Neuronal stem cell (in vitro differentiated cells): ENCODE data around the gene ZMIZ1.

Source experiments
- DNase-seq: peaks from one replicate; pipeline ENCODE4 v3.0.0-alpha.2; 2013; ENCODE audit warnings: low spot score
- H2AFZ ChIP-seq: one replicate; pipeline ENCODE4 v1.6.1; 2013; ENCODE audit warnings: mild to moderate bottlenecking, low read length, inconsistent platforms
- H2AK5ac ChIP-seq: 2 replicates; pipeline ENCODE4 v1.6.1; 2013; ENCODE audit warnings: low read depth, mild to moderate bottlenecking, inconsistent platforms, low read length, moderate library complexity, mixed read lengths
- H2BK120ac ChIP-seq: 2 replicates; pipeline ENCODE4 v1.6.1; 2013; ENCODE audit warnings: low read depth, mild to moderate bottlenecking, inconsistent platforms, low read length, moderate library complexity, mixed read lengths
- H2BK12ac ChIP-seq: one replicate; pipeline ENCODE4 v1.6.1; 2013; ENCODE audit warnings: low read length, inconsistent platforms
- H2BK15ac ChIP-seq: 2 replicates; pipeline ENCODE4 v1.6.1; 2013; ENCODE audit warnings: mild to moderate bottlenecking, low read length, inconsistent platforms, mixed read lengths
- H2BK5ac ChIP-seq: one replicate; pipeline ENCODE4 v1.6.1; 2013; ENCODE audit warnings: inconsistent platforms, mild to moderate bottlenecking, low read length, moderate library complexity
- H3K14ac ChIP-seq: one replicate; pipeline ENCODE4 v1.6.1; 2013; ENCODE audit warnings: low read length, inconsistent platforms
- H3K18ac ChIP-seq: 2 replicates; pipeline ENCODE4 v1.6.1; 2013; ENCODE audit warnings: low read length, inconsistent platforms
- H3K23ac ChIP-seq: 2 replicates; pipeline ENCODE4 v1.6.1; 2013; ENCODE audit warnings: low read depth, mild to moderate bottlenecking, mixed read lengths, low read length, inconsistent platforms; ENCODE audit not compliant: poor library complexity
- H3K27ac ChIP-seq: replicated peaks from 3 replicates; pipeline ENCODE4 v1.5.1; 2013; ENCODE audit warnings: low read length, inconsistent platforms
- H3K27me3 ChIP-seq, 3 experiments: 2 replicates each; pipeline ENCODE4 v1.6.1; 2013; ENCODE audit warnings: low read length in 3 of 3, mild to moderate bottlenecking in 2 of 3, inconsistent platforms in 1 of 3, low read depth in 1 of 3, mixed read lengths in 1 of 3, moderate library complexity in 1 of 3; ENCODE audit not compliant: control insufficient read depth in 3 of 3, insufficient read depth in 3 of 3
- H3K36me3 ChIP-seq, 2 donors: replicated peaks in 1 of 2; 2 replicates each; pipeline ENCODE4 v1.6.1; 2013; ENCODE audit warnings: low read length in 2 of 2; ENCODE audit not compliant: control insufficient read depth in 2 of 2, insufficient read depth in 2 of 2
- H3K4ac ChIP-seq: 2 replicates; pipeline ENCODE4 v1.6.1; 2013; ENCODE audit warnings: inconsistent platforms, mild to moderate bottlenecking, low read length, moderate library complexity
- H3K4me1 ChIP-seq, 2 donors: 1 replicate in 1 of 2; 2 replicates in 1 of 2; pipeline ENCODE4 v1.6.1; 2013; ENCODE audit warnings: low read length in 2 of 2, low read depth in 1 of 2; ENCODE audit not compliant: control insufficient read depth in 2 of 2, insufficient read depth in 1 of 2
- H3K4me2 ChIP-seq: one replicate; pipeline ENCODE4 v1.6.1; 2013; ENCODE audit warnings: mild to moderate bottlenecking, low read length, inconsistent platforms; ENCODE audit not compliant: insufficient read depth, poor library complexity, severe bottlenecking
- H3K4me3 ChIP-seq, 2 donors: 2 replicates each; pipeline ENCODE4 v1.5.1; 2013; ENCODE audit warnings: low read length in 2 of 2, mild to moderate bottlenecking in 2 of 2, inconsistent platforms in 1 of 2, moderate library complexity in 1 of 2
- H3K79me1 ChIP-seq: one replicate; pipeline ENCODE4 v1.6.1; 2013; ENCODE audit warnings: low read depth, mild to moderate bottlenecking, inconsistent platforms, low read length, moderate library complexity
- H3K9ac ChIP-seq: one replicate; pipeline ENCODE4 v1.6.1; 2013; ENCODE audit warnings: mild to moderate bottlenecking, low read depth, low read length, inconsistent platforms; ENCODE audit not compliant: poor library complexity
- H3K9me3 ChIP-seq, 2 donors: replicated peaks in 1 of 2; 2 replicates each; pipeline versions ENCODE3 to v1.6.1; 2013; ENCODE audit warnings: low read length in 2 of 2, mild to moderate bottlenecking in 2 of 2, inconsistent platforms in 1 of 2, low read depth in 1 of 2, mixed read lengths in 1 of 2, moderate library complexity in 1 of 2; ENCODE audit not compliant: control insufficient read depth in 2 of 2, insufficient read depth in 1 of 2
- H4K8ac ChIP-seq: one replicate; pipeline ENCODE4 v1.6.1; 2013; ENCODE audit warnings: low read depth, mild to moderate bottlenecking, inconsistent platforms, low read length, moderate library complexity
- H4K91ac ChIP-seq: one replicate; pipeline ENCODE4 v1.6.1; 2013; ENCODE audit warnings: low read length, low read depth, mild to moderate bottlenecking, inconsistent platforms; ENCODE audit not compliant: poor library complexity
- WGBS, 2 donors: extraction: QIAGEN DNeasy Blood & Tissue Kit; methylation state at CpG; one replicate each; pipeline ENCODE4 v1.1.7; 2013; ENCODE audit warnings: missing lambda C conversion rate in 2 of 2, mixed read lengths in 1 of 2; ENCODE audit not compliant: insufficient read length in 2 of 2, insufficient replicate concordance in 1 of 2; ENCODE audit errors: extremely low coverage in 2 of 2; 5-methylcytosine and 5-hydroxymethylcytosine counted together

Gene ZMIZ1

DNA sequence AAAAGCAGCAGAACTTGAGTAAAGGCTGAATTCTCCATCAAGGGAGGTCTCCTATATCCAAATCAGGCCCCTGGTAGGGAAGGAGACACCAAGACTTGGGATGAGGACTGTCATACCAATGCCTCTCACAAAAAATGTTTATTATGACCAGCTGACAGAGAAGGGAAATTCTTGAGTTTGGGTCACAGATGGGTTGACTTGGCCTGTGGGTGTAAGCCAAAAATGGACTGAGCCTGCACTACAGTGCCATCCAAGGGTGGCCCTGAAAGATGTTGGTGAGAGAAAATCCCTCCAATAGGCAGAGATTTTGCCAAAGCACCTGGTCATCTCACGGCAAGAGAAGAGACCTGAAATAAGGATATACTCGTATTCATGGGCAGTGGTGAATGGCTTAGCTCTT is 251.6 kb downstream of the ZMIZ1 start:
- Histone ChIP-seq H2AFZ (no peak overlapping the region), H3K14ac (no peak overlapping the region), H3K27me3 (no peaks in the 10 kb centered on the region), H2BK15ac (no peak overlapping the region), H2BK120ac (no peak overlapping the region), H3K4ac (no peak overlapping the region), H2BK12ac (no peak overlapping the region), H3K23ac (no peak overlapping the region), H3K4me1 (peaks cover 18 to 21% of the 10 kb centered on the region in 2 donors), H3K27ac (no peak overlapping the region), H3K79me1 (no peaks in the 10 kb centered on the region), H4K8ac (no peak overlapping the region), H3K9ac (no peak overlapping the region), H3K9me3 (peaks cover 0 to 3% of the 10 kb centered on the region in 2 donors), H2BK5ac (no peak overlapping the region), H4K91ac (no peak overlapping the region), H3K4me2 (no peak overlapping the region), H2AK5ac (no peak overlapping the region), H3K18ac (no peak overlapping the region), H3K4me3 (no peak overlapping the region), H3K36me3 (peaks cover under 1 to 9% of the 10 kb centered on the region in 2 donors)
- DNase-seq: no peak
- no CpG with 5 or more reads among the region's 2 CpGs for WGBS, 2 donors

DNA sequence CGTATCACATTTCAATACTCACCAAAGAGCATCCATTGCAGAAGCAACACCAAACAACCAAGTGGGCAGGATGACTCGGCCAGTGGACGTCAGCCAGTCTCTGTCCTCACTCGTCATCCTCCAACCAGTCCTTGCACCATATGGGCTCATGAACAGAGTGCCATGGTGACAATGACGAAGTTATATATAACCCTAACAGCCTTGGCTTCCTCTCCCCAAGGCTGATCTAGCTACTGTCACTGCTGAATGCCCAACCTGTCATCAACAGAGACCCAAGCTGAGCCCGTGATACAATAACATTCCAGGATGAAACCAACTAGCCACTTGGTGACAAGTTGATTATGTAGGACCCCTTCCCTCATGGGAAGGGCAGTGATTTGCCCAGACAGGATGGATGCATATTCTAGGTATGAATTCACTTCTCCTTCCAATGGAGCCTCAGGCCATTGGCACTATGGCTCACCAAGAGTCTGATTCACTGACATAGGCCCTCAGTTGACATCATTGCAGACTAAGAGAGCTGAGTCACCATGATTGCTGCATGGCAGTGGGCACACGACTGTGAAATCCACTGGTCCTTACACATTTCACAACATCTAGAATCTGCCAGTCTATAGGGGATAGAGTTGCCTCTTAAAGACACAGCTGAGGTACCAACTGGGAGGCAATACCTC is 252.2 kb downstream of the ZMIZ1 start:
- no peak overlapping the region for H3K4ac ChIP-seq
- H3K9ac ChIP-seq: no peak overlapping the region
- no CpG with 5 or more reads among the region's 7 CpGs for WGBS, 2 donors
- H2BK15ac ChIP-seq: no peak overlapping the region
- H3K14ac ChIP-seq: no peak overlapping the region
- peaks cover 0 to 3% of the 10 kb centered on the region in 2 donors for H3K9me3 ChIP-seq
- H3K4me3 ChIP-seq: no peak overlapping the region
- no peak overlapping the region for H2AK5ac ChIP-seq
- no peak overlapping the region for H2AFZ ChIP-seq
- no peak overlapping the region for H2BK5ac ChIP-seq
- peaks cover 0 to 2% of the 10 kb centered on the region in 2 donors for H3K36me3 ChIP-seq
- H3K18ac ChIP-seq: no peak overlapping the region
- H3K4me2 ChIP-seq: no peak overlapping the region
- H2BK120ac ChIP-seq: no peak overlapping the region
- H2BK12ac ChIP-seq: no peak overlapping the region
- no peak overlapping the region for H4K91ac ChIP-seq
- H3K23ac ChIP-seq: no peak overlapping the region
- no peaks in the 10 kb centered on the region for H3K79me1 ChIP-seq
- H3K27me3 ChIP-seq: no peaks in the 10 kb centered on the region
- H3K4me1 ChIP-seq: peaks cover 18 to 21% of the 10 kb centered on the region in 2 donors
- H3K27ac ChIP-seq: no peak overlapping the region
- no peak for DNase-seq
- no peak overlapping the region for H4K8ac ChIP-seq

DNA sequence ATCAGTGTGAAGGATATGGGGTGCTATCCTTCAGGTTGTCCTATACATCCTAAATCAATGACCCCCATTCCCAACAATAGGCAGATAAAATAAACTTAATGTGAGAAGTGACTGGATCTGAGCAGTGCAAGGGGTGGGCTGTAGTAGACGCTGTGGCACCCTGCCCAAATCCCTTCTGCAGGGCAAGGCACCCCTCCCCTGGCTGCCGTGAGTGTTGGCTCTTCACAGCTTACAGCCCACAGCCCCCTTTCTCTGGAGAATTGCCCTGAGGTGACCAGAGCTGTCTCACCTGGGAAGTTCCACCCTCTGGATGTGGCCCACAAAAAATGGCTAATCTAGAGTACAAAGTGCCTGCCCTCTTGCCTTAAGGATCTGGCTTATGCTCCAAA is 252.7 kb downstream of the ZMIZ1 start:
- WGBS, 2 donors: no CpG with 5 or more reads among the region's 2 CpGs
- Histone ChIP-seq H3K9me3 (peaks cover 0 to 8% of the 10 kb centered on the region in 2 donors), H3K4me1 (peaks cover 18 to 20% of the 10 kb centered on the region in 2 donors), H3K4ac (no peak overlapping the region), H3K36me3 (peaks cover 0 to 1% of the 10 kb centered on the region in 2 donors), H2BK12ac (no peak overlapping the region), H2AK5ac (no peak overlapping the region), H4K8ac (no peak overlapping the region), H3K23ac (no peak overlapping the region), H3K79me1 (no peaks in the 10 kb centered on the region), H2BK15ac (no peak overlapping the region), H3K27ac (no peak overlapping the region), H3K18ac (no peak overlapping the region), H3K27me3 (peaks cover 0 to 2% (median 0%) of the 10 kb centered on the region in 3 experiments), H2AFZ (no peak overlapping the region), H3K14ac (no peak overlapping the region), H2BK5ac (no peak overlapping the region), H3K4me2 (no peak overlapping the region), H3K4me3 (no peak overlapping the region), H3K9ac (no peak overlapping the region), H4K91ac (no peak overlapping the region), H2BK120ac (no peak overlapping the region)
- DNase-seq: no peak

DNA sequence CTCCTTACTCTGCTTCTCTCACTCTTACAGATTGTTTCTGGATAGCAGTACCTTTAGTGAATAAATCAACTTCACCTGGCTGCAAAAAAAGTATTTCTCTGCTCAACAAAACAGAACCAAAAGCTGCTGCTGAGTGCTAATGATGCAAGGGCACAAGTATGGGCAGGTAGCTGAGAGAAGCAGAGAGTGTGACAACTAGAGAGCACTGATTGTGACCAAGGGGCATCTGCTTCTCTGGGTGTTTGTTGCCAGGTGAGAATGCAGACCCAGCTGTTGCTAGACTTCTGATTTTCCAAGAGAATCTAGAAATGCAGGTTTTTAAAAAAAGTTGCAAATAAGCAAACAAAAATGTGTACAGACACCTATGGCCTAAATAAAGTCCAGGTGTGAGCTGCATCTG is 253.2 kb downstream of the ZMIZ1 start:
- Histone ChIP-seq H2AFZ (no peak overlapping the region), H3K14ac (no peak overlapping the region), H2BK120ac (no peak overlapping the region), H2AK5ac (no peak overlapping the region), H3K4me2 (no peak overlapping the region), H2BK12ac (no peak overlapping the region), H3K4ac (no peak overlapping the region), H4K8ac (no peak overlapping the region), H3K23ac (no peak overlapping the region), H3K4me3 (no peak overlapping the region), H3K36me3 (peaks cover 0 to 2% of the 10 kb centered on the region in 2 donors), H4K91ac (no peak overlapping the region), H2BK15ac (no peak overlapping the region), H3K18ac (no peak overlapping the region), H3K4me1 (peaks cover 13 to 15% of the 10 kb centered on the region in 2 donors), H3K27ac (no peak overlapping the region), H3K27me3 (peaks cover 0 to 3% (median 0%) of the 10 kb centered on the region in 3 experiments), H3K9me3 (peaks cover 0 to 8% of the 10 kb centered on the region in 2 donors), H2BK5ac (no peak overlapping the region), H3K79me1 (no peaks in the 10 kb centered on the region), H3K9ac (no peak overlapping the region)
- no peak for DNase-seq
